UCSD-AML1 (cell line): ENCODE measurements around the gene PSMC4.
"Not testable (repeated sequence)": the region's sequence is repeated elsewhere in the genome, so short reads cannot be mapped to it uniquely, and the experiment has no call there.

Experiments
- DNase-seq: peaks from one replicate; lab custom pipeline; 2025; ENCODE audit not compliant: unreplicated experiment; lab: John Stamatoyannopoulos, UW

Gene PSMC4

GRCh38 chr19:39943586-39943985 lies 27.4 kb upstream of the PSMC4 start:
- no peak for DNase-seq

DNA sequence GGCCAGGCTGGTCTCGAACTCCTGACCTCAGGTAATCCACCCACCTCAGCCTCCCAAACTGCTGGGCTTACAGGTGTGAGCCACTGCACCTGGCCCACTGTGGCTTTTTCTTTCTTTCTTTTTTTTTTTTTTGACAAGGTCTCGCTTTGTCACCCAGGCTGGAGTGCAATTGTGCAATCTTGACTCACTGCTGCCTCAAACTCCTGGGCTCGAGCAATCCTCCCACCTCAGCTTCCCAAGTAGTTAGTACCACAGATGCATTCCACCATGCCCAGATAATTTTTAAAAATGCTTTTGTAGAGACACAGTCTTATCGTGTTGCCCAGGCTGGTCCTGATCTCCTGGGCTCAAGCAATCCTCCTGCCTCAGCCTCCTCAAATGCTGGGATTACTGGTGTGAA lies 24.4 kb upstream of the PSMC4 start:
- no peak for DNase-seq

DNA sequence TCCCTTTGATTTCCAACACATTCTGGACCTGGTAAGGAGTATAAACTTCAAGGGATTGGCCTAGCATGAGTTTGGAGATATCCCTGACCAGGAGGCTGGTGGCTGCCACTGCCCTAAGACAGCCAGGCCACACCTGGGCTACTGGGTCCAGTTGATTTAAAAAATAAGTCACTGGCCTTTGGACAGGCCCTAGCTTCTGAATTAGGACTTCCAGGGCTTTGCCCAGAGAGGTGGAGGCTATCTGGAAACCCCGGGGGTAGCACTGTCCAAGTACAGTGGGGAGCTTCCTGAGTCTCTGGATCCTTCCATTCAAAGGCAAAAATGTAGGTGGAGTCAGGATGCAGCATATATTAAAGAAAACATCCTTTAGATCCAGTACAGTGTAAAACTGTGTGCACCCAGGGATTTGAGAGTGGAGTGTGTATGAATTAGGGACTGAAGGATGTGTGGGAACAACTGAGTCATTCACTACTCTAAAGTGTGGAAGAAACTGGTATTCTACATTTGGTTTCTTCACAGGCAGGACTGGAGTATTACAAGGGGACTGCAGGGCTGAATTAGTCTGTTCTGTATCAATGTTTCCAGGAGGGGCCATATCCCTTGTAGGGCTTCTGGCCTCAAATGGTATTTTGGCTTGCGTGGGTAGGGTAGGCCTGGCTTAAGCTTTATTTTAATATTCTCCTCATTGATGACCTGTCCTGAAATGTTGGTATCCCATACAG lies 21.8 kb upstream of the PSMC4 start:
- no peak for DNase-seq

DNA sequence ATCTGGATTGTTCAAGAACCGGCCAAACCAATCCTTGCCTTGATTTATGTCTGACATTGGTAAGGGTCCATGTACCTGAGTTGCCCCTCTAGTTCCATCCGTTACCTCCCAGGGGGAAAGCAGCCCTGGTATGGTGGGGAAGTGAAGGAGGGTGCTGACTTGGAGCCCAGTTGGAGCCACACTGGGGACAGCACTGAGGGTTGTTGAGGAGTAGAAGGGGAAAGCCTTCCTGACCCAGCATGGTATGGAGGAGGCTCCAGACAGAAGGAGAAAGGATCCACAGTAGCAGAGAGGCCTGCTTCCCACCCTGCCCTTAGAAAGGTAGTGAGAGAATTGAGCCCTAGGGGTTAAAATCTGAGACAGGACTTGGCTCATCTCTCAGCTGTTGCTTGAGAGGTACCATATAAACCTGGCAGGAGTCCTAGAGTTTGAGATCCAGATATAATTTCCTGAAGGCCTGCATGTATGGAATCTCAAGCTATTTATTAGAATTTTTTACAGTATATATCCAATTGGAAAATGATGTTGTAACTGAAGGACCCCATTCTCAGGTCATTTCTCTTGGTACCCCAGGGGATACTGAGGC lies 19.8 kb upstream of the PSMC4 start:
- no peak for DNase-seq

GRCh38 chr19:39951686-39952085 lies 19.3 kb upstream of the PSMC4 start:
- DNase-seq, result no peak

DNA sequence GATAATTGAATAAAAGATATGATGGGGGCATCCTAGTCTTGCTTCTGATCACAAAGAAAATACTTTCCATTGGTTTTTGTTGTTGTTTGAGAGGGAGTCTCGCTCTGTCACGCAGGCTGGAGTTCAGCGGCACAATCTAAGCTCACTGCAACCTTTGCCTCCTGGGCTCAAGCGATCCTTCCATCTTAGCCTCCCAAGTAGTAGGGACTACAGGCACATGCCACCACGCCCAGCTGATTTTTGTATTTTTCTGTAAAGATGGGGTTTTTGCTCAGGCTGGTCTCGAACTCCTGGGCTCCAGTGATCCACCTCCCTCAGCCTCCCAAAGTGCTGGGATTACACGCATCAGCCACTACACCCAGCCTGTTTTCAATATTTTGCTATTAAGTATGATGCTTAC lies 17.1 kb upstream of the PSMC4 start:
- no peak for DNase-seq

- not testable (repeated sequence) for DNase-seq
Measured at GRCh38 chr19:39957886-39958285, 13.1 kb upstream of the PSMC4 start.

- DNase-seq, result not testable (repeated sequence)
Measured at GRCh38 chr19:39958942-39959341, 12.0 kb upstream of the PSMC4 start.

- DNase-seq, result not testable (repeated sequence)
Measured at GRCh38 chr19:39959407-39959806, 11.6 kb upstream of the PSMC4 start.

- DNase-seq, result no peak
Measured at GRCh38 chr19:39963898-39964297, 7.1 kb upstream of the PSMC4 start.

GRCh38 chr19:39966617-39967016 lies 4.3 kb upstream of the PSMC4 start:
- DNase-seq, result no peak

DNA sequence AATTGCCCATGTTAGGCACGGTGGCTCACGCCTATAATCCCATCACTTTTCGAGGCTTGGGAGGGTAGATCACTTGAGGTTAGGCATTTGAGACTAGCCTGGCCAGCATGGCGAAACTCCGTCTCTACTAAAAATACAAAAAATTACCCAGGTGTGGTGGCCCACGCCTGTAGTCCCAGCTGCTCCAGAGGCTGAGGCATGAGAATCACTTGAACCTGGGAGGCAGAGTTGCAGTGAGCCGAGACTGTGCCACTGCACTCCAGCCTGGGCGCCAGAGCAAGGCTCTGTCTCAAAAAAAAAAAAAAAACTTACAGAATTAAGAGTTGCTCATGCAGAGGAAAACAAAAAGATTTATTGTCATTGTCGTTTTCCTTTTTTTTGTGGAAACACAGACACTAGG lies 3.4 kb upstream of the PSMC4 start:
- no peak for DNase-seq

GRCh38 chr19:39968789-39969188 lies 2.2 kb upstream of the PSMC4 start:
- no peak for DNase-seq

DNA sequence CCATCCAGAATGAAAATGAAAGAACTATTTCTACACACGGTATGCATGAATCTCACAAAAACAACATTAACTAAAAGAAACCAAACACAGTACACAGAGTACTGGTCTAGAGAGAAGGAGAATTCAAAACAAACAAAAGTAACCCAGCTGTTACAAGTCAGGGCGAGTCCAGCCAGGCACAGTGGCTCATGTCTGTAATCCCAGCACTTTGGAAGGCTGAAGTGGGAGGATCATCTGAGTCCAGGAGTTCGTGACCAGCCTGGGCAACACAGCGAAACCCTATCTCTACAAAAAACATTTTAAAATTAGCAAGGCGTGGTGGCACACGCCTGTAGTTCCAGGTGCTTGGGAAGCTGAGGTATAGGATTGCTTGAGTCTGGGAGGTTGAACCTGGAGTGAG lies 1.7 kb upstream of the PSMC4 start:
- DNase-seq, result no peak

DNA sequence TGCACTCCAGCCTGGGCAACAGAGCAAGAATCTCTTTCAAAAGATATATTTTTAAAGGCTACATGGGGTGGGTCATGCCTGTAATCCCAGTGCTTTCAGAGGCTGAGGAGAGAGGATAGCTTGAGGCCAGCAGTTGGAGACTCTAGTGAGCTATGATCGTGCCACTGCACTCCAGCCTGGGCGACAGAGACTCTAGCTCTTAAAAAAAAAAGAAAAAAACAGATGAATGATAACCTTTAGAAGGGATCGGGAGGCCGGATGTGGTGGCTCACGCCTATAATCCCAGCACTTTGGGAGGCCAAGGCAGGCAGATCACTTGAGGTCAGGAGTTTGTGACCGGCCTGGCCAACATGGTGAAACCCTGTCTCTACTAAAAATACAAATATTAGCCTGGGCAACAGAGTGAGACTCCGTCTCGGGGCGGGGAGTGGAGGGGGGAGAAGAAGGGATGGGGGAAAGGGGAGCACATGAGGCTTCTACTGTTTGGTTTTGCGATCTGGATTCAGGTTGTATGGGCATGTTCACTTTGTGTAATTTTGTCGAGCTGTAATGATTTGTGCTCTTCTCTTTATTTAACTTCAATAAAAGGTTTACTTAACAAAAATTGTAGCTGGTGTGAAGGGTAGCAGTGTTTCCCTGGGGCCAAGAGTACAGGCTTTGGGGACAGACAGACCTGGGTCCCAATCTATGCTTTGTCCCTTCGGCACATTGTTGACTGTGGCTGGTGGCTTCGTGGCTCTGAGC lies 1.1 kb upstream of the PSMC4 start:
- DNase-seq, result no peak

- DNase-seq, result no peak
Measured at GRCh38 chr19:39970425-39970674, 615 bp upstream of the PSMC4 start.

- DNase-seq, result no peak
Measured at GRCh38 chr19:39971380-39972035, 543 bp downstream of the PSMC4 start.

DNA sequence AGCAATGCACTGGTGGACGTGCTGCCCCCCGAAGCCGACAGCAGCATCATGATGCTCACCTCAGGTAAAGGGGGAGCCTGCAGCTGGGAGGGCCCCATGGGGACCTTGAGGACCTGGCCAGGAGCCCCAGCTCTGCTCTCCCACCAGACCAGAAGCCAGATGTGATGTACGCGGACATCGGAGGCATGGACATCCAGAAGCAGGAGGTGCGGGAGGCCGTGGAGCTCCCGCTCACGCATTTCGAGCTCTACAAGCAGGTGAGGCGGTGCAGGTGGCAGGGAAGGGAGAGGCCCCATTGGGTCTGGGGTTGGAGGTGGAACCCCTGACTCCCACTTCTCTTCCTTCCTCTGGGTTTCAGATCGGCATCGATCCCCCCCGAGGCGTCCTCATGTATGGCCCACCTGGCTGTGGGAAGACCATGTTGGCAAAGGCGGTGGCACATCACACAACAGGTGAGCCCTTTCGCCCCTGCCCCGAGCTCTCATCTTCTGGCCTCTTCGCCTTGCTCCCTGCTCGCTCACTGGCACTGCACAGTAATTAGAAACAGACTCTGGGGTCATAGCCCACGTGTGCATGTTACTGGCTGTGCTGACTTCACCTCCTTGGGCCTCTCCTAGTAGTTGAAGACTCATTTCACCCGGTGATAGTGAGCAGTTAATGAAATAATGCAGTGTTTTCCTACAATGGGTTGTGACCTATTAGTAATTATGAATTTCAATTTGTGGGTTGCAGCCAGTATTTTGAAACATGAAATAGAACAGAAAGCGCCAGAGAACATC lies 3.6 kb downstream of the PSMC4 start:
- no peak for DNase-seq

DNA sequence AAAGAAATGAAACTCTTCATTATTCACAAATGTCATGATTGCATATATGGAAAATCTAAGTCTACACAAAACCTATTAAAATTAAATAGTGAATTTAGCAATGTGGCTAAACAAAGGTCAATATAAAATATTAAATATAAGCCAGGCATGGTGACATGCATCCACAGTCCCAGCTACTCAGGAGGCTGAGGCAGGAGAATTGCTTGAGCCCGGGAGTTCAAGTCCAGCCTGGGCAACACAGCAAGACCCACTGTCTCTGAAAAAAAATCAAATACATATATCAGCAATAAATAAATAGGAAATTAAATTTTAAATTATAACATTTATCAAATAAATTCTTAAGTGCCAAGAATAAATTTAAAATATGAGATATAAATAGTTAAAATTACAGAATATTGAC lies 11.9 kb downstream of the PSMC4 start:
- DNase-seq, result no peak

DNA sequence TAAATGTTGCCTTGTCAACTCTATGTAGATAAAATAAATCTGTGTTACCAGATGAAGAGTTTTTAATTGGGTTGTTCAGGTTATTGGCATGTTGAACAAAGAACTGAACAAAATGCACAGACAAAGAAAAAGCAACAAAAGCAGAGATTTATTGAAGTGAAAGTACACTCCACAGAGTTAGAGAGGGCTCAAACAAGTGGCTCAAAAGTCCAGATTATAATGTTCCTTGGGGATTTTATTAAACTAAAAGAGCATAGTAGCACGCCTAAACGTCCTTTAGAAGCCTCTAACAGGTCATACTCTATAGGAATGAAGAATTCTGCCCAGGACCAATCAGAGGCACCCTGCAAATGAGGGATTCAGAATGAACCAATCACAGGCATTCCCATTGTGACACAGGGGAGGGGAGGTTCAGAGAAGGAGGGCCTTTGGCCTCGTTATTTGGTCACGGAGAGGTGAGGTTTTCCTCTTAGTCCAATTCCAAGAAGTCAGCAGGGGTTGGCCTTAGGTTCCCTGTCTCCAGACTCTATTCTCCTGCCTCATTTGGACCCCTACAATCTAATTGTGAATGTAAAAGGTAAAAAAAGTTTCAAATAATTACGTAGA lies 12.8 kb downstream of the PSMC4 start:
- no peak for DNase-seq

GRCh38 chr19:39986643-39987042 lies 15.7 kb downstream of the PSMC4 start:
- no peak for DNase-seq
